GM19467 (cell line): Measurements from ENCODE around the gene RIN1.

Source experiments
- ATAC-seq: cut with Tn5 transposase; IDR thresholded peaks from one replicate; pipeline ENCODE4 v1.9.1; 2021; ENCODE audit warnings: mild to moderate bottlenecking, moderate library complexity; ENCODE audit not compliant: unreplicated experiment

The RIN1 gene

DNA sequence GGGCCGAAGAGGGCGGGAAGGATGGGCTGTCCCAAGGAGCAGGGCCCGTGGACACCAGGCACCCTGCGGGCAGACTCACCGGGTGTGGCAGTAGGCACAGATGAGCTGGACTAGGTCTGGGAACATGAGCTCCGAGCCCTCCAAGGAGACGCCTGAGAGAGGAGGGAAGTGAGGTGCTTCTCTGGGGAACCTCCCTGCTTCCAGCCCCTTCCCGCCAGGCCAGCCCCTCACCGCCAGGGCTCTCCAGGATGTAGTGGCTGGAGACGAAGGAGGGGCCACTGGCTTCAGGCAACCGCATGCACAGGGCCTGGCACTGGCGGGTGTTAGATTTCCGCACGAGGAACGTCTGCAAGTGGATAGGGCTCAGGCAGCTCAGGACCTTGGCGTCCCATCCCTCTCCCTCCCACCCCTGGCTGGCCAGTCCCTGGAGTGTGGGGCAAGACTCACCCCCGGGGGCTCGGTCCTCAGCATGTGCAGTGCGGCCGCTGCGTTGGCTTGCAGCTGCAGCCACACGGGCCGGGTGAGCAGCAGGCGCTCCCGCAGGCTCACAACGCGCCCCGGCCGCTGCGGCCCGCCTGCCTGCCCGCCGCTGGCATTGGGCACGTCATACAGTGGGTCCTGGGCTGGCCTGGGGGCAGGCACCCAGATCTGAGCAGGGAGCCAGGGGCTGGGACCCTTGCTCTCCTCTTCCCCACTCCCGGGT lies 552 bp downstream of the RIN1 start:
- no peak for ATAC-seq

DNA sequence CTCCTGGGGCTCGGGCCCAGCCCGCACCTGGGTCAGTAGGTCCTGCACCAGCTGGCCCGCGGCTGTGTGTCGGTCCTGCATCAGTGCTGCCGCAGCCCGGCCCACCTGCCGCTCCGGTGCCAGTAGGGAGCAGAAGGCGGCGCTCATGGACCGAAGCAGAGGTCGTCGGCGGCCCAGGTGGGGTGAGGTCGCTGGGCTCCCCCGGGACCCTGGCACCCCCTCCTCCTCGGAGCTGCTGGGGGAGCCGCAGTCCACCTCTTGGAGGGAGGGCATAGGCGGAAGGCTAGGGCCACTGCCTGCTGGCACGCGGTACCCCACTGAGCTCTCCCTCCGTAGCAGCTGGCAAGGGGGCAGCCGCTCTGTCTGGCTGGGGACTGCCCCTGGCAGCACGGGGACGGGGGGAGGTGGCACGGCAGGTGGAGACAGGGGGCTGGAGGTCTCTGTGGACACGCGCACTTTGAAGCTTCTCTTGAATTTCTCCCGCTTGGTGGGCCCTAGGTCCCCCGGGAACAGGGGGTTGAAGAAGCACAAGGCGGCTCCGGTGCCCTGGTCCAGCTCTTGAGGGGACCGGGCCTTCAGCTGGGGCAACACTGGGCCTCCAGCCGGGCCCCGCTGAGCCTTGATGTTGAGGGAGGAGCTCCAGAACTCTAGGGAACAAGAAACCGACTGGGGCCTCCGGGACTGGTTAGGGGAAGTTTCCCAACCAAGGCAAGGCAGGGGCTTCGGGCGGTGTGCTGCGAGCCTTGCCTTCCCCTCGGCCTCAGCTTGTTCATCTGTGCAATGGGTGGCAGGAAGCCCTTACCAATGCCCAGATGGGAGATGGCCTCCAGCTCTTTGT lies 1.4 kb downstream of the RIN1 start:
- ATAC-seq, result no peak

DNA sequence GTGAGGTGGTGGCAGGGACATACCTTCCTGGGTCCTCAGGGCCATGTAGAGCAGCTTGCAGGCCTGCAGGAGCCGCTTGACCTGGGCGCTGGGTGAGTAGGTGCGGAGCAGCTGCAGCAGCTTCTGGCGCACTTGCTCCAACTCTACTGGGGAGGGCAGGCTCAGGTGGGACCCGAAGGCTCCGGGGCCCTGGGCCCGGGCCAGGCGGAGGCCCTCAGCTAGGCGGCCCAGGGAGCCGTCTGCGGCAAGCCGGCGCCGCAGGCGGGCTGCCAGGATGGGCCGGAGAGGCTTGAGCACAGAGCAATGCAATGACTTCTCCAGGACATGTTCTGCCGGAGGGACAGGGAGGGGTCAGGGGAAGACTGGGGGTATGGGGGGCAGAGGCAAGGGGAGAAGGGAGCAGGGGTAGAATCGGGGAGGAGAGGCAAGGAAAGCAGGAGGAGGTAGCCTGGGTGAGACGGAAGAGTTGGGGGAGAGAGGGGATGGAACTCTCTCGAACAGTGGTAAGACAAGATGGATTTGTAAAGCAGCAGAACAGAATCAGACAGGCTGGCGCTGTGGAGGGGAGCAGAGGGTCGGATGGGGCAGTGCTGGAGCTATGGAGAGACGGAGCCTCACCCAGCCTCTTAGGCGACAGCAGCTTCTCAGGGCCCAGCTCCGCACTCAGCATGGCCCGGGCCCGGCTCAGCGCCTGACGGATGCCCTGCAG lies 2.2 kb downstream of the RIN1 start:
- no peak for ATAC-seq

DNA sequence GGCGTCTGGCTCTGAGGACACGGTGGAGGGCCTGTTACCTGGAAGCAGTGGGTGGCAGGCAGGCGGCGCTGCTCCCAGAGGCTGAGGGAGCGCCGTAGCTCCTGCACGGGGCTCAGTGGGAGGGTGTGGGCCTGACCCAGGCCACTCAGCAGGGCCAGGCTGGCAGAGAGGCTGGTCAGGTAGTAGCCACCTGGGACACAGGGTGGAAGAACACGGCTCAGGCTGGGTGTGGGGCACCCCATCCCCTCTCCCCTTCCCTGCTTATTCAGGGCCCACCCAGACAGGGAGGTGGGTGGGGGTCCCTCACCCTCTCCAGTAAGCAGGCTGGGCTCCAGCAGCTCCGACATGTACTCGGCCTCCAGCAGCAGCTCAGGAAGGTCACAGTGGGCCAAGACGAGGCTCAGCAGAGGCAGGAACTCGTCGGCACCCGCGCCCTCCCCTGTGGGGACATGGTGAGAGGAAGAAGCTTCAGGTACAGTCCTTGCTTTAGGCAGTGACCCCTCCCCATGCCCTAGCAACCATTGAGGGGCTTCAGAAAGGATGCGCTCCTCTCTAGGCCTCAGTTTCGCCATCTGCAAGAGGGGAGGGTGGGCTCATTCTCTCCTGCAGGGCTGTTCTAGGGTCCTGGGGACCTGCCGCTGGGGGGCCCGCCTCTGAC lies 2.9 kb downstream of the RIN1 start:
- no peak for ATAC-seq

DNA sequence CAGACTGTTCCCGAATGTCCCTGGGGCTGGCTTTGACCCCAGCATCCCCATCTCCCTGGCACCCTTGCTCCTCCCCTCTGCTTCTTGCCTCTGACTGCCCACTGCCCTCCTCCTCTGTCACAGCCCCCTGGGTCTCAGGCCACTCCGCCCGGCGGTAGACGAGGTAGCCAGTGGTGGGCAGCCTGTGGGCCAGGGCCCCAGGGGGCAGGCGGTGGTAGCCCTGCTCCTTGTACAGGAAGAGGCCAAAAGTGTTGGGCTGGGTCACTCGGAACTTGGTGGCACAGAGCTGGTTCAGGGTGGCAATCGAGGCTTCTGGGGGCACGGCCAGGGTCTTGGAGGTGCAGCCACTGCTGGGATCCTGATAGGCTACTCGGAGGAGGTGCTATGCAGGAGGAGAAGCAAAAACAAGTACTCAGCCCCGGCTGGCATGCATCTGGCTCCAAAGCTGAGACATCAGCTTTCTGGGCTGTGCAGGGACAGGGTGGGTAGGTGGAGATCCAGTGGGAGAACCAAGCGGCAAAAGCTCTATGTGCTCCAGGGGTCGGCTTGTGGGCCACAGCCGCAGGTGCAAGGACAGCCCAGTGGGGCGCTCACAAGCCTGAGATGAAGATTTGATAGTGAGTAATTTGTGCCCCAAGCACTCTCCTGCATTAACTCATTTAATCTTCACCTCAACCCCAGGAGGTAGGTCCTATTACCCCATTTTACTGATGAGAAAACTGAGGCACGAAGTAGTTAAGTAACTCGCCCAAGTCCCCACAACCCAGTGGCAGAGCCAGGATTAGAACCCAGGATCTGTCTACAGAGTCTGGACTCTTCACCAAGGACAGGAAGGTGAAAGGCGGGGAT lies 3.6 kb downstream of the RIN1 start:
- no peak for ATAC-seq

DNA sequence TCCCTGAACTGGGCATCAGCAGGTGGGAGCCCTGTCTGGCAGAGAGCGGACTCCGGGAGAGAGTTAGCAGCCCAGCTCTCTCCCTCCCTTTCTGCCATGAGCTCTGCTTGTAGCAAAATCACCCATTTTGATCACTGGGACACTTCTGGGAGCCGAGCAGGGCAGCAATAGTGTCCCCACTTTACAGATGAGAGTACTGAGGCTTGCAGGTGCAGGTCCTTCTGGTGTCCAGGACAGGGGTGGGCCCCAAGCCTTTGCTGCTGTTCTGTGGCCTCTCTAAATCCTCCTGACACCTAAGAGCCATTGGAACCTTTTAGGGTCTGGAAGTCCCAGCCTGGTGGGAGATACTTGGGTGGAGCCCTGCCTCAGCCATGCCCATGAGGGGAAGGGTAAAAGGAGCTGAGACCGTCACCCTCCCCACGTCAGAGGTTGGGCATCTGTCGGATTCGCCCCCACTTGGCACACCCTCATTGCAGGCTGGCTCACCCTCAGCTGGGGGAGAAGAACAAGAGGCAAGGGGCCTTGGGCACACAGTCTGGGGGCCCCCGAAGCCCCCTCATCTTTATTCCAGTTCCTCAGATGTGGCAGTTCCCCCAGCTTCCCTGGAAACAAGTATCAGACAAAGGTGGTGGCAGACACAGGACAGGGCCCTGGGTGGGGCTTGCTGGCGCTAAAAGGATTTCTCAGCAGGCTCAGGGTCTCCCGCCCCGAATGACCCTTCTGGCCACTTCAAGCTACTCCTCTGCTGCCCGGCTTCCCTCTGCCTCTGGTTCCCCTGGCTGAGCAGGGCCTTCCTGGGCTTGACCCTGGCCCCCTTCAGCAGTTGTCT lies 4.5 kb downstream of the RIN1 start:
- no peak for ATAC-seq

DNA sequence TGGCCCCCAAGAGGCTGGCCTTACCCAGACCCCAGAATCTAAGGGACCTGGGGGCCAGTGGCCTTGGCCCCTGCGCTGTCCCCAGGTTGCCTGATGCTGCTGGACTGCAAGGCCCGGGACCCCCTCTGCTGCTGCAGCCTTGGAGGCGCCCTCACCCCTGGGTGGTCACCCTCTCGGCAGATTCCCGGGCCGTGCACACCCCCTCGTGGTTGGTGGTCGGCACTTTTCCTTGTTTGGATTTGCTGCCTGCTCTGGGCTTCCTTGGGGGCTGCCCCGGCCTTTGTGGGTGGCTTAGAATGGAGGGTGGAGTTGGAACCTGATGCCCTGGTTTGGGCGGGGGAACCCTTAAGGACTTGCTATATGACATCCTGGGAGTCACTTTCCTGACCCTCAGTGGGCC lies 5.3 kb downstream of the RIN1 start:
- no peak for ATAC-seq

DNA sequence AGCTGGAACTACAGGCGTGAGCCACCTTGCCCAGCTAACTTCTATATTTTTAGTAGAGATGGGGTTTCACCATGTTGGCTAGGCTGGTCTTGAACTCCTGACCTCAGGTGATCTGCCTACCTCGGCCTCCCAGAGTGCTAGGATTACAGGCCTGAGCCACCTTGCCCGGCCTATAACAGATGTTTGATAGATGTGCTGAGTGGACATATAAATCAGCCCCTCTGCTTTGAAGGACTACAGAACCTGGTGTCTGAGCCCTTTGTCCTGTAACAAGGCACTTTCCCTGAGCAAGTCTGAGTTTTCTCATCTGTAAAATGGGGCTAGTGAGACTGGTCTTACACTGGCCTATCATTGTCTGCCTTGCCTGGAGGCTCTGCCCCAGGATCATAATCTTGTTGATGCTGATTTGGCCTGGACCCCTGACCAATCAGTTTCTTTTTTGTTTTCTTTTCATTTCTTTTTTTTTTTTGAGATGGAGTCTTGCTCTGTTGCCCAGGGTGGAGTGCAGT lies 7.0 kb downstream of the RIN1 start:
- no peak for ATAC-seq

DNA sequence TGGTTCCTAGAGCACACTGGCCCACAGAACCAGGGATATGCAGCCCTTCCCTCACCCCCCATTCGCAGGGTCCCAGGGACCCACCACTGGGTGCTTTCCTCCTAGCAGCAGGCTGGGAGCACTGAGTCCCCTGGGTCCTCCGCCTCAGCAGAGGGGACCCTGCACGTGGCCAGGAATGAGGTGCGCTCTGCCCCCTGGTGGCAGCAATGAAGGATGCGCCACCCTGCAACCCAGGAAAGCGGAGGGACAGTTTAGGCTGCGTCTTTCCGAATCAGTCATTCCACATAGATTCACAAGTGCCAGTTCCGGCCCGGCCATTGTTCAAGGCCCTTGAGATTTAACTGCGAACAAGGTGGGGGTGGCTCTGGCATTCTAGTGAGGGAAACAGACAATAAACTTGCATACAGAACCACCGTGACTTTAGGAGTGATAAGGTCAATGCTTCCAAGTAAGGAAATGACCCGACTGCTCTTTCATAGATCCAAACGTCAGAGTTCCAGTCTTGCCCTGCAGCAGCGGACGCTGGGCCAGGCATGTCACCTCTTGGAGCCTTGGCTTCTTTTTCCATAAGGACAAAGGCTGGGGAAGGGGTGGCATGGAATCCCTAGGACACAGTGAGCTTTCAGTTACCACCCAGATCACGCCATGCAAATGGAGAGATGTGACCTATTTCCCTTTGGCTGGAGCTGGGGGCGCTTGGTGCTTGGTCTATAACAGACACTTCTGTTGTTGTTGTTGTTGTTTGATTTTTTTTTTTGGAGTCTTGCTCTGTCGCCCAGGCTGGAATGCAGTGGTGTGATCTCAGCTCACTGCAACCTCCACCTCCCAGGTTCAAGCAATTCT lies 7.7 kb downstream of the RIN1 start:
- peak; percentile 51 for ATAC-seq

DNA sequence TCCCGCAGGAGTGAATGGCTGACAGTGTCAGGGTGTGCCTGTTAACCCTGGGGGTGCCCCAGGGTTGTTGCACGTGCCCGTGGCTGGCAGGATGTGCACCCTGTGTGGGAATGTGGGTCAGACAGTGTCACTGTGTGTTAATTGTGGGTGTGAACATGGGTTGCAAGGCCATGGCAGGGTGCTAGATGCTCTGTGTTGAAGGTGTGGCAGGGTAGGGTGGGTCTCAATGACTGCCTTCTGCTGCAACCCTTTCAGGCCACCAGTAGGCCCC lies 8.3 kb downstream of the RIN1 start:
- ATAC-seq, result peak; percentile 15

DNA sequence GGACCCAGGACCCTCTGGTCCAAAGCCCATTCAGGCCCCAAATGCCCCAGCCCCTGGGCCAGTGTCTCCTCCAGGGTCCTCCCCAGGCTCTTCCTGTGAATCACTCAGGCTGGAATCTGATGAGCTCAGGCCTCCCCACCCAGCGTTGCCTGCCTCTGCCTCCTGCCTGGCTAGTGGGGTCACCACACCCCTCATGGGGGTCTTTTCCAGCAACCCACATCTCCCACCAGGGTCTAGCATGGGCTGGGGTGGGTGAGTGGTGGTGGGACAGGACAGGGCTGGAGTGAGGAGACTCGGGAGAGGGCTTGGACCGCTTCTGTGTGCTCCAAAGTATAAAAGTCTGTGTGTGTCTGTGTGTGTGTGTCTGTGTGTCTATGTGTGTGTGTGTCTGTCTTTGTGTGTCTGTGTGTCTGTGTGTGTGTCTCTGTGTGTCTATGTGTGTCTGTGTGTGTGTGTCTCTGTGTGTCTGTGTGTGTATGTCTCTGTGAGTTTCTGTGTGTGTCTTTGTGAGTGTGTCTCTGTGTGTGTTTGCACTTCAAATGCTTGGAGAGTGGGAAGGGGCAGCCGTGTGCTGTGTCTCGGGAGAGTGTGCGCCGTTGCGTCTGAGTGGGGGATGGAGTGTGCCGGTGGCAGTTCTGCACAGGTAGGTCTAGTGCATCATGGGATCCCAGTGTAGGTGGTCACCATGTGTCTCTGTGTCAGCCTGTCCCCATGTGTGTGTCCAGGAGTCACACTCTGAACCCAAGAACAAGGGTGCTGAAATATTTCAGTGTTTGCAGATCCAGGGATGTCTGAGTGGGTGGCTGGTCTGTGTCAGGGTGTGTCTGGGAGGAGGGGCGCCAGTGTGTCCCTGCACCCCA lies 8.8 kb downstream of the RIN1 start:
- no peak for ATAC-seq

DNA sequence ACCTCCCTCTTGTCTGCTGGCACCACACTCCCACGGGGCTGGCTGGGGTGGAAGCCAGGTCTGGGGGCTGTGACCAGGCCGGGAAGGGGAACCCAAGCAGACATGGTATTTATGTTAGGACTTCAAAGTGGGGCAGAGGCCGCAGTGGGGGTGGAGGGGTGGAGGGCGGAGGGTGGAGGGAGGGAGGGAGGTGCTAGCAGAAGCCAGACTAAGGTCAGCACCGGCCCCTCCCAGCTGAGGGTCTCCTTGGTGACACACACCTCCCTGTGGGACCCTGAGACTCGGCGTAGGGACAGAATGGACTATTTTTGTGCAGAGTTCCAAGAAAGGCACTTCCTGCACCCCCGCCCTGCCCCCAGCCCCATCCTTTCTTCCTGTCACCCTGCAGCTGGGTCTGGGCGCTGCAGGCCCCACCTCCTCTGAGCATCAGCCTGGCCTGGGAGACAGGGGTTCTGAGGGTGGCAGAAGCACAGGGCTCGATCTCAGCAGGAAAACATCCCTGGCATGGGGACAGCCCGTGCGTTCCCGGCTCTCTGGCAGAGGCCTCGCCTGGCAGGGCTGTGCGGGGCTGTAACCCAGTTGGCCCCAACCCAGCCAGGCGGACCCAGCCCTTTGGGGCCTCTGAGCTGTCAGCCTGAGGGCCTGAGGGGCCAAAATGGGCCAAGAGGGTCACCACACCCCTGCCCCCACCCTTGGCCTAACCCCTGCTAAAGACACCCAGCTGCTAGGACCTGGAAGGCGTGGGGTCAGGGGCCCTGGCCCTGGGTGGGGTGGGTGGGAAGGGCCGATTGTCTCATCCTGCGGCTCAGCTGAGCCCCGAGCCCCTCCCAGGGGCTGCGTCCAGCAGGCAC lies 9.7 kb downstream of the RIN1 start:
- ATAC-seq, result no peak

DNA sequence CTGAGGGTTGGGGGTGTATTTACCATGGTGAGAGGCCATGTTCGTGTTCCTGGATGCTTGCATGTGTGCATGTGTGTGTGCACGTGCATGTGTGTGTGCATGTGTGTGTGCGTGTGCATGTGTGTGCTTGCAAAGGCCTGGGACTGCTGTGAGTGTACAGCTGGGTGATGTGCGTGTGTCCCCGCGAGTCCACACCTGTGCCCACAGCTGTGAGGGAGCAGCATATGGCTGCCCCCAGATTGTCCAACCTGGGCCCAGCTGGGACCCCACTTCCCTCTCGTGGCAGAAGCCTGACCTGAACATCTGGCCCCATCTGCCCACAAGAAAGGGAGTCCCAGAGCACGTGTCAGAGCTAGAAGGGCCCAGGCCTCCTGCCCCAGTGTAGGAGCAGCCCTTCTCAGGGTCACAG lies 11.0 kb downstream of the RIN1 start:
- ATAC-seq, result no peak

DNA sequence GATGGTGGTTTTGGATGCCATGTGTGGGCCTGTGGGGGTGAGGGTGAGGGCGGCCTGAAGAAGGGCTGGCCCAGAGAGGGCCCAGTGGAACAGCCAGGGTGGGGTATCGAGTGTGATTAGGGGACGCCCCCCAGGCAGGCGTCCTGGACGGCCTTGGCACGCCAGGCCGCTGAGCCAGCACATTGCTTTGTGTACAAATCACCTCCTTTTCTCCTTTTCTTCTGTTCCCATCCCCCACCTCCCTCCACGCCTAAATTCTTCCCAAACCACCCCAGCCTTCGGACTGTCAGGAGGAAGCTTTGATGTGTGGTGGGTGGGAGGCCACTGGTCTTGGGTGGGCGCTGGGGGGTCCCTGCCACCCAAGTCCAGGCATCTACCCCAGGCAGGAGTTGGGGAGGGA lies 11.6 kb downstream of the RIN1 start:
- ATAC-seq, result no peak

DNA sequence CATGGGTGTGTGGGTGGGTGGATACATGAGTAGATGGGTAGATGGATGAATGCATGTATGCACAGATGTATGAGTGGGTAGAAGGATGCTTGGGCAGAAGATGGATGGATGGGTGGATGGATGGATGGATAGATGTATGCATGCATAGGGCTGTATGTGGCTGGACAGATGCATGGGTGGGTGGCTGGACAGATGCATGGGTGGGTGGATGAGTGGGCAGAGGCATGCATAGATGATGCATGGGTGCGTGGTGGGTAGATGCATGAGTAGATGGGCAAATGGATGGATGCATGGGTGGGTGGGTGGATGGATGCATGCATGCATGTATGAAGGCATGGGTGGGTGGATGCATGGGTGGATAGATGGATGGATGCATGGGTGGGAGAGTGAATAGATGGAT lies 12.6 kb downstream of the RIN1 start:
- no peak for ATAC-seq

DNA sequence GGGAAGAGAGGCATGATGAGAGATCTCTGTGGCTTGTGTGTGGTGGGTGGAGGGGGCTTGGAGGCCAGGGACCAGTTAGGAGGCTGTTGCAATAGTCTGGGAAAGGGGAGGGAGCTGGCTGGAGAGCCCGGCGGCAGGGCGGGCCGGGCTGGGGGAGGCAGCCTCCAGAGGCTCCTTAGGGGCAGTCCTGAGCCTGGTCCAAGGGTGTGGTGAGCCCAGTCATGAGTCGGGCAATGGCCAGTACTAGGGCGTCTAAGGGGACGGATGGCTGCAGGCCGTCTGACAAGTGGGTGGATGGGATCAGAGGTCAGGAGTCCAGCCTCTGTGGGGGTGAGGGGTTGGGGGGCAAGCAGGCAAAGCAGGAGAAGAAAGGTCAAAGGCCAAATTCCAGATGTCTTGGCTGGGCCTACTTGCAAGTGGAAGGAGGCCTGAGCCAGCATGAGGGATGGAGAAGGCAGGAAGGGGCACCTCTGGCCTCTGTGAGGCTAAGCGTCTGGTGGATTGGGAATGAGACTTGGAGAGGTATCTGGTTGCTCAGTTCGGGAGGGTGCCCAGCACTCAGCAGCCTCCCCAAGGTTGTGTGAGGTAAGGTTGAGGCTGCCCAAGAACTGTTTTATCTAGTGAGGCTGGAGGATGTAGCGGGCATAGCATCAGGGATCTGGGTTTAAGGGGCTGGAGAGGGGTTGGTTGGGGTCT lies 13.4 kb downstream of the RIN1 start:
- ATAC-seq, result no peak
